Frontal cortex (tissue), 4 donors: Measurements from ENCODE around the gene HDAC7. TPM values are rescaled to one million over a fixed set of nuclear protein-coding genes. Genes with fewer than 3 reads are reported as not detected.
A peak's percentile ranks its signal among the peaks of the same experiment; 100 is the strongest.
"Not testable (repeated sequence)": the region's sequence is repeated elsewhere in the genome, so short reads cannot be mapped to it uniquely, and the experiment has no call there.

Experiments used
- DNase-seq, 2 donors: peaks; one replicate each; pipeline ENCODE4 v3.0.0; 2012; ENCODE audit warnings: low spot score in 2 of 2
- FAIRE-seq: peaks from 2 replicates; lab custom pipeline; 2012; peaks lifted over from hg19 to GRCh38; lab: Jason Lieb, UNC
- total RNA-seq: library from RNA; depleted of rRNA; stranded (reverse); fragments of >200 nt; gene quantifications from one replicate; pipeline ENCODE4 v1.2.3, GENCODE V29; 2014
- donor health status: control.
- donor health status: control.
- donor health status: control.

HDAC7 gene
- total RNA-seq, 1 donor from 2014 or later, result 4.9 TPM

GRCh38 chr12:47817272-47818006 lies 2.3 kb downstream of the HDAC7 start:
- DNase-seq, result no peak
- no peak for FAIRE-seq

GRCh38 chr12:47816403-47817271 lies 3.1 kb downstream of the HDAC7 start:
- FAIRE-seq, result no peak

GRCh38 chr12:47815447-47815846 lies 4.3 kb downstream of the HDAC7 start:
- not testable (repeated sequence) for FAIRE-seq

More at GRCh38 chr12:47816403-47817271, 3.1 kb downstream of the HDAC7 start:
- DNase-seq, result no peak

GRCh38 chr12:47814539-47815170 lies 5.0 kb downstream of the HDAC7 start:
- no peak for FAIRE-seq
- no peak for DNase-seq

More at GRCh38 chr12:47815447-47815846, 4.3 kb downstream of the HDAC7 start:
- not testable (repeated sequence) for DNase-seq

GRCh38 chr12:47813511-47814196 lies 6.0 kb downstream of the HDAC7 start:
- FAIRE-seq (no peak), DNase-seq (no peak)

GRCh38 chr12:47812797-47813510 lies 6.7 kb downstream of the HDAC7 start:
- DNase-seq, result peak; percentile 56 to 84
- FAIRE-seq, result no peak

GRCh38 chr12:47811581-47812484 lies 7.9 kb downstream of the HDAC7 start:
- FAIRE-seq (no peak), DNase-seq (peak in 1 of 2 donors; percentile 46)

- DNase-seq (no peak), FAIRE-seq (no peak)
These were observed 8.7 kb downstream of the HDAC7 start for GRCh38 chr12:47811072-47811396.

GRCh38 chr12:47809518-47809917 lies 10.2 kb downstream of the HDAC7 start:
- not testable (repeated sequence) for FAIRE-seq, DNase-seq

GRCh38 chr12:47808574-47809365 lies 10.9 kb downstream of the HDAC7 start:
- DNase-seq, result no peak
- FAIRE-seq, result no peak

- DNase-seq (peak in 1 of 2 donors; percentile 63), FAIRE-seq (no peak)
These were observed 11.7 kb downstream of the HDAC7 start for GRCh38 chr12:47808050-47808449.

GRCh38 chr12:47807338-47807737 lies 12.4 kb downstream of the HDAC7 start:
- FAIRE-seq, result no peak
- DNase-seq, result no peak

- no peak for FAIRE-seq
These were observed 14.3 kb downstream of the HDAC7 start for GRCh38 chr12:47805417-47805816.

GRCh38 chr12:47804171-47804570 lies 15.5 kb downstream of the HDAC7 start:
- no peak for FAIRE-seq

More at GRCh38 chr12:47805417-47805816, 14.3 kb downstream of the HDAC7 start:
- no peak for DNase-seq

GRCh38 chr12:47803191-47803875 lies 16.4 kb downstream of the HDAC7 start:
- DNase-seq (no peak), FAIRE-seq (no peak)

More at GRCh38 chr12:47804171-47804570, 15.5 kb downstream of the HDAC7 start:
- no peak for DNase-seq

- FAIRE-seq (no peak), DNase-seq (no peak)
These were observed 17.4 kb downstream of the HDAC7 start for GRCh38 chr12:47802312-47802711.

GRCh38 chr12:47801904-47802246 lies 17.8 kb downstream of the HDAC7 start:
- FAIRE-seq (no peak), DNase-seq (no peak)
